Liver (tissue), 9 donors: Measurements from ENCODE around the gene TSSK2. TPM values are rescaled to one million over a fixed set of nuclear protein-coding genes. Genes with fewer than 3 reads are reported as not detected.

Source experiments
- DNase-seq: peaks from one replicate; pipeline ENCODE4 v3.0.0-alpha.2; 2017; ENCODE audit warnings: low spot score
- H3K27ac ChIP-seq, 2 donors: one replicate each; pipeline ENCODE4 v1.7.0; 2013; ENCODE audit warnings: inconsistent platforms in 2 of 2, low read length in 2 of 2, control low read depth in 1 of 2, low read depth in 1 of 2, mild to moderate bottlenecking in 1 of 2
- H3K27me3 ChIP-seq, 4 donors: one replicate each; pipeline versions ENCODE4 v1.6.1 to v1.7.0; 2013; ENCODE audit warnings: low read length in 3 of 4, inconsistent platforms in 1 of 4, mild to moderate bottlenecking in 1 of 4, moderate library complexity in 1 of 4; ENCODE audit not compliant: control insufficient read depth in 4 of 4, insufficient read depth in 4 of 4
- H3K36me3 ChIP-seq, 4 donors: one replicate each; pipeline versions ENCODE4 v1.6.1 to v1.7.0; 2013; ENCODE audit warnings: low read length in 3 of 4, mild to moderate bottlenecking in 3 of 4, low read depth in 1 of 4, moderate library complexity in 1 of 4; ENCODE audit not compliant: control insufficient read depth in 4 of 4, insufficient read depth in 3 of 4
- H3K4me1 ChIP-seq, 4 donors: one replicate each; pipeline versions ENCODE4 v1.6.1 to v1.7.0; 2013; ENCODE audit warnings: low read length in 3 of 4, mild to moderate bottlenecking in 3 of 4, moderate library complexity in 1 of 4; ENCODE audit not compliant: control insufficient read depth in 4 of 4, insufficient read depth in 4 of 4
- H3K4me3 ChIP-seq, 3 donors: one replicate each; pipeline versions ENCODE4 v1.6.1 to v1.7.0; 2013; ENCODE audit warnings: low read length in 3 of 3, control low read depth in 1 of 3, low read depth in 1 of 3, mild to moderate bottlenecking in 1 of 3
- H3K9ac ChIP-seq, 2 donors: one replicate each; pipeline ENCODE4 v1.7.0; 2013; ENCODE audit warnings: low read length in 2 of 2, mild to moderate bottlenecking in 2 of 2, moderate library complexity in 2 of 2, control low read depth in 1 of 2, low read depth in 1 of 2
- H3K9me3 ChIP-seq, 4 donors: one replicate each; pipeline versions ENCODE4 v1.6.1 to v1.7.0; 2013; ENCODE audit warnings: low read length in 3 of 4; ENCODE audit not compliant: control insufficient read depth in 4 of 4
- ATF3 ChIP-seq: IDR thresholded peaks from 2 replicates; pipeline ENCODE4 v1.6.1; 2016; ENCODE audit warnings: antibody characterized with exemption
- FOXA1 ChIP-seq: IDR thresholded peaks from 2 replicates; pipeline ENCODE4 v1.6.1; 2016; ENCODE audit warnings: antibody characterized with exemption
- FOXA2 ChIP-seq: IDR thresholded peaks from 2 replicates; pipeline ENCODE4 v1.6.1; 2016; ENCODE audit warnings: antibody characterized with exemption
- GABPA ChIP-seq, 2 donors: IDR thresholded peaks in 1 of 2; conservative IDR thresholded peaks in 1 of 2; 2 replicates each; pipeline ENCODE4 v1.6.1; 2016; ENCODE audit warnings: antibody characterized with exemption in 2 of 2, mild to moderate bottlenecking in 1 of 2, moderate library complexity in 1 of 2
- HNF4A ChIP-seq, 2 donors: conservative IDR thresholded peaks; 2 replicates each; pipeline ENCODE4 v1.6.1; 2016; ENCODE audit warnings: antibody characterized with exemption in 2 of 2, mild to moderate bottlenecking in 2 of 2
- HNF4G ChIP-seq: IDR thresholded peaks from 2 replicates; pipeline ENCODE4 v1.6.1; 2016; ENCODE audit warnings: antibody characterized with exemption
- JUND ChIP-seq, 2 donors: IDR thresholded peaks; 2 replicates each; pipeline ENCODE4 v1.6.1; 2016; ENCODE audit warnings: antibody characterized with exemption in 2 of 2
- MAX ChIP-seq: IDR thresholded peaks from 2 replicates; pipeline ENCODE4 v1.6.1; 2016; ENCODE audit warnings: antibody characterized with exemption
- NR2F2 ChIP-seq: IDR thresholded peaks from 2 replicates; pipeline ENCODE4 v1.6.1; 2016; ENCODE audit warnings: antibody characterized with exemption
- RAD21 ChIP-seq, 2 donors: IDR thresholded peaks; 2 replicates each; pipeline ENCODE4 v1.6.1; 2016; ENCODE audit warnings: antibody characterized with exemption in 2 of 2, mild to moderate bottlenecking in 2 of 2
- REST ChIP-seq: IDR thresholded peaks from 2 replicates; pipeline ENCODE4 v1.6.1; 2016; ENCODE audit warnings: antibody characterized with exemption, mild to moderate bottlenecking
- SP1 ChIP-seq: IDR thresholded peaks from 2 replicates; pipeline ENCODE4 v1.6.1; 2018; ENCODE audit warnings: antibody characterized with exemption, mild to moderate bottlenecking
- YY1 ChIP-seq: IDR thresholded peaks from 2 replicates; pipeline ENCODE4 v1.6.1; 2016; ENCODE audit warnings: antibody characterized with exemption, mild to moderate bottlenecking
- ZBTB33 ChIP-seq: IDR thresholded peaks from 2 replicates; pipeline ENCODE4 v1.6.1; 2016; ENCODE audit warnings: antibody characterized with exemption
- WGBS: extraction: QIAGEN DNeasy Blood & Tissue Kit; methylation state at CpG from one replicate; pipeline ENCODE4 v1.1.7; 2013; 5-methylcytosine and 5-hydroxymethylcytosine counted together
- polyA plus RNA-seq, 2 donors: library from polyadenylated mRNA; stranded (reverse) in 1 of 2; unstranded in 1 of 2; fragments of 200-250 nt in 1 of 2; fragments of >200 nt in 1 of 2; fragmentation: Nextera tagmentation in 1 of 2; extraction: Ambion mirVana in 1 of 2; gene quantifications; one replicate each; pipeline versions ENCODE4 v1.2.1 to v1.2.3, GENCODE V29; 2013 to 2015
- total RNA-seq, 2 donors: library from RNA; depleted of rRNA; stranded (reverse); fragments of >200 nt; gene quantifications; one replicate each; pipeline ENCODE4 v1.2.3, GENCODE V29; 2014
- donor health status: healthy.
- donor health status: healthy.
- donor health status: healthy.
- donor health status: healthy.
- donor health status: healthy.

TSSK2 gene
- total and polyA plus RNA-seq, 4 donors: 0.08 TPM; not detected in 3

GRCh38 chr22:19094393-19094997, 36.6 kb upstream of the TSSK2 start:
- no peak for TF ChIP-seq SP1
- TF ChIP-seq NR2F2: no peak
- Histone ChIP-seq H3K4me1 (peaks cover 0 to 4% (median 1%) of the 10 kb centered on the region in 4 donors), H3K27ac (no peak overlapping the region), H3K9ac (no peak overlapping the region), H3K9me3 (no peaks in the 10 kb centered on the region), H3K36me3 (no peaks in the 10 kb centered on the region), H3K4me3 (no peak overlapping the region), H3K27me3 (no peaks in the 10 kb centered on the region)
- DNase-seq: no peak
- WGBS: 98% methylated on average over 4 of the region's 4 CpGs

GRCh38 chr22:19096555-19096954, 34.6 kb upstream of the TSSK2 start:
- no peaks in the 10 kb centered on the region for H3K9me3 ChIP-seq
- no peak for TF ChIP-seq SP1
- no peak for TF ChIP-seq HNF4G
- no peak for TF ChIP-seq REST
- no peak for TF ChIP-seq RAD21 (IDR thresholded peaks at IDR 0.05)
- no peak for TF ChIP-seq MAX
- TF ChIP-seq ZBTB33: no peak
- no peak for TF ChIP-seq ATF3
- no peak for TF ChIP-seq JUND (IDR thresholded peaks at IDR 0.05)
- no peak for TF ChIP-seq YY1
- no peak for TF ChIP-seq HNF4A (conservative IDR thresholded peaks at IDR 0.05)
- TF ChIP-seq GABPA (IDR thresholded peaks at IDR 0.05 in 1 of 2, conservative IDR thresholded peaks at IDR 0.05 in 1 of 2): no peak
- no peak for TF ChIP-seq FOXA2
- TF ChIP-seq FOXA1: no peak
- WGBS: 98% methylated on average over 1 of the region's 1 CpG
- no peaks in the 10 kb centered on the region for H3K36me3 ChIP-seq
- H3K27ac ChIP-seq: no peak overlapping the region
- H3K9ac ChIP-seq: no peak overlapping the region
- no peak overlapping the region for H3K4me3 ChIP-seq
- H3K4me1 ChIP-seq: peaks cover 0 to 4% (median 2%) of the 10 kb centered on the region in 4 donors
- no peak for DNase-seq
- no peaks in the 10 kb centered on the region for H3K27me3 ChIP-seq
